KOPT-K1 (cell line): Measurements from ENCODE around the gene ACAP3.

Experiments used
- H3K27ac ChIP-seq: fragments of 200-600 bp; sonication (generic); 2 replicates; pipeline ENCODE4 v1.5.1; 2016; ENCODE audit warnings: antibody characterized with exemption, mild to moderate bottlenecking, low read depth, low read length; ENCODE audit not compliant: poor library complexity, severe bottlenecking
- H3K36me3 ChIP-seq: fragments of 200-600 bp; sonication (generic); 2 replicates; pipeline ENCODE4 v1.5.1; 2017; ENCODE audit warnings: antibody characterized with exemption, mild to moderate bottlenecking, low read length, moderate library complexity; ENCODE audit not compliant: insufficient read depth
- H3K9me3 ChIP-seq: fragments of 200-600 bp; sonication (generic); 2 replicates; pipeline ENCODE4 v1.5.1; 2017; ENCODE audit warnings: antibody characterized with exemption, low read length, mild to moderate bottlenecking; ENCODE audit not compliant: insufficient read depth, poor library complexity, severe bottlenecking

The ACAP3 gene

GRCh38 chr1:1306070-1306660 lies 1.6 kb downstream of the ACAP3 start:
- peaks cover 18% of the 10 kb centered on the region for H3K36me3 ChIP-seq
- no peaks in the 10 kb centered on the region for H3K9me3 ChIP-seq
- H3K27ac ChIP-seq = peak overlapping the region; percentile 84

- H3K27ac ChIP-seq = peak overlapping the region; percentile 84
- H3K36me3 ChIP-seq = peaks cover 11% of the 10 kb centered on the region; the same call in 1 of the 2 replicates
- H3K9me3 ChIP-seq = no peaks in the 10 kb centered on the region
These were observed 2.2 kb downstream of the ACAP3 start for GRCh38 chr1:1305300-1306069.

GRCh38 chr1:1304331-1305299 lies 3.1 kb downstream of the ACAP3 start:
- Histone ChIP-seq H3K9me3 (no peaks in the 10 kb centered on the region), H3K27ac (peak overlapping the region; percentile 84), H3K36me3 (peaks cover 3% of the 10 kb centered on the region; the same call in 1 of the 2 replicates)

- Histone ChIP-seq H3K27ac (no peak overlapping the region), H3K36me3 (no peaks in the 10 kb centered on the region), H3K9me3 (no peaks in the 10 kb centered on the region)
These were observed 4.0 kb downstream of the ACAP3 start for GRCh38 chr1:1303736-1304135.

GRCh38 chr1:1302951-1303509 lies 4.7 kb downstream of the ACAP3 start:
- H3K27ac ChIP-seq = no peak overlapping the region
- H3K9me3 ChIP-seq = no peaks in the 10 kb centered on the region
- H3K36me3 ChIP-seq = no peaks in the 10 kb centered on the region; the same call in 1 of the 2 replicates

- H3K27ac ChIP-seq = no peak overlapping the region
- no peaks in the 10 kb centered on the region; the same call in 1 of the 2 replicates for H3K36me3 ChIP-seq
- H3K9me3 ChIP-seq = no peaks in the 10 kb centered on the region
These were observed 5.7 kb downstream of the ACAP3 start for GRCh38 chr1:1302006-1302430.

- Histone ChIP-seq H3K27ac (no peak overlapping the region), H3K9me3 (no peaks in the 10 kb centered on the region), H3K36me3 (peaks cover 3% of the 10 kb centered on the region; the same call in 1 of the 2 replicates)
These were observed 7.4 kb downstream of the ACAP3 start for GRCh38 chr1:1300352-1300739.

- H3K9me3 ChIP-seq = no peaks in the 10 kb centered on the region
These were observed 7.9 kb downstream of the ACAP3 start for GRCh38 chr1:1299686-1300351.

GRCh38 chr1:1298861-1299685 lies 8.7 kb downstream of the ACAP3 start:
- no peaks in the 10 kb centered on the region for H3K9me3 ChIP-seq
- H3K36me3 ChIP-seq = peaks cover 7% of the 10 kb centered on the region; the same call in 1 of the 2 replicates
- H3K27ac ChIP-seq = no peak overlapping the region

More at GRCh38 chr1:1299686-1300351, 7.9 kb downstream of the ACAP3 start:
- Histone ChIP-seq H3K36me3 (peaks cover 7% of the 10 kb centered on the region; the same call in 1 of the 2 replicates), H3K27ac (no peak overlapping the region)

- H3K27ac ChIP-seq = no peak overlapping the region
- no peaks in the 10 kb centered on the region for H3K9me3 ChIP-seq
- peaks cover 7% of the 10 kb centered on the region; the same call in 1 of the 2 replicates for H3K36me3 ChIP-seq
These were observed 9.8 kb downstream of the ACAP3 start for GRCh38 chr1:1297802-1298424.

GRCh38 chr1:1296070-1297061 lies 11.4 kb downstream of the ACAP3 start:
- H3K9me3 ChIP-seq = no peaks in the 10 kb centered on the region
- H3K36me3 ChIP-seq = peaks cover 7% of the 10 kb centered on the region; the same call in 1 of the 2 replicates
- H3K27ac ChIP-seq = no peak overlapping the region

- no peaks in the 10 kb centered on the region for H3K9me3 ChIP-seq
- H3K36me3 ChIP-seq = peaks cover 7% of the 10 kb centered on the region; the same call in 1 of the 2 replicates
- H3K27ac ChIP-seq = no peak overlapping the region
These were observed 12.4 kb downstream of the ACAP3 start for GRCh38 chr1:1295154-1295923.
